ENCODE measurements around the gene SPAAR.
"Not testable (repeated sequence)": the region's sequence is repeated elsewhere in the genome, so short reads cannot be mapped to it uniquely, and the experiment has no call there.

SPAAR gene

GRCh38 chr9:35899021-35899420 is 10.3 kb upstream of the SPAAR start:
- in situ Hi-C loops (cut with MboI; ENCODE audit: low sequenced_read_pairs) = loop anchor here (25.0 kb wide), 1 partner anchor 112 kb away; the partner anchor contains the start of gene NPR2

- in situ Hi-C loops (cut with MboI; ENCODE audit: low sequenced_read_pairs) = no loop called here
Measured at GRCh38 chr9:35903049-35903448, 6.2 kb upstream of the SPAAR start.

- in situ Hi-C loops (cut with MboI; ENCODE audit: low sequenced_read_pairs) = no loop called here
Measured at GRCh38 chr9:35904338-35904737, 5.0 kb upstream of the SPAAR start.

DNA sequence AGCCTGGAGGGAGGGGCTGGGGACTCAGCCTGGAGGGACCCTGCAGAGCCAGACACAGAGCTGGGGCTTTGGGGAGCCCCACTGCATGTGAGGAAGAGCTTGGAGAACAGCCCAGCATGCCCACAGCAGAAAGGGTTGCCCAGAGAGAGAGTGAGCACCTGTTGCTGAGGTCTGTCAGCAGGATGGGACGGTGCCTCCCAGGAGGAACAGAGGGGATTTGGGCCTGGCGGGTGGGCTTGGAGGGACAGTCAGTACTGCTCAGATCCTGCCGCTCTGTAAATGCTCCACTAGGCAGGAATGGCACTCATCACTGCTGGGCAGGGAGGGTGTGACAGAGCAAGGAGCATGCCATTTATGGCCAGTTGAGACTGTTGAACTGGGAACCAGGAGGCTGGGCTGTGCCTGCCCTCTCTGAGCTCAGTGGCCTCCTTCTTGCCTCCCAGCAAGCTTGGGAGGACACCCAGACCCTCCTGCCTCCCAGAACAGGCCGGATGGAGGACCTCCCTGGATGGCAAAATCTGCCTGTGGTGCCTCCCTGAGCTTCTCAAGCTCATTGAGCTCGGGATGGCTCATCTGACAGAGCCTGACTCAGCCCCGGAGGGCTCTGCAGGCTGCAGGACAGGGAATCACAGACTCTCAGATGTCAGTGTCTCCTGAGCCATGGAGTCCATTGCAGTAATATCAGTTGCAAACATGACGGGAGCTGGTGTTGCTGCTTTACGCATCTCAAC is 4.1 kb upstream of the SPAAR start:
- in situ Hi-C loops (cut with MboI; ENCODE audit: low sequenced_read_pairs) = no loop called here

GRCh38 chr9:35905912-35906679 is 3.2 kb upstream of the SPAAR start, which contains the start of gene HRCT1:
HRCT1 (plus strand) TSS chr9:35906202; CDS start chr9:35906288, 86 bp downstream.
- in situ Hi-C loops (cut with MboI; ENCODE audit: low sequenced_read_pairs) = no loop called here

DNA sequence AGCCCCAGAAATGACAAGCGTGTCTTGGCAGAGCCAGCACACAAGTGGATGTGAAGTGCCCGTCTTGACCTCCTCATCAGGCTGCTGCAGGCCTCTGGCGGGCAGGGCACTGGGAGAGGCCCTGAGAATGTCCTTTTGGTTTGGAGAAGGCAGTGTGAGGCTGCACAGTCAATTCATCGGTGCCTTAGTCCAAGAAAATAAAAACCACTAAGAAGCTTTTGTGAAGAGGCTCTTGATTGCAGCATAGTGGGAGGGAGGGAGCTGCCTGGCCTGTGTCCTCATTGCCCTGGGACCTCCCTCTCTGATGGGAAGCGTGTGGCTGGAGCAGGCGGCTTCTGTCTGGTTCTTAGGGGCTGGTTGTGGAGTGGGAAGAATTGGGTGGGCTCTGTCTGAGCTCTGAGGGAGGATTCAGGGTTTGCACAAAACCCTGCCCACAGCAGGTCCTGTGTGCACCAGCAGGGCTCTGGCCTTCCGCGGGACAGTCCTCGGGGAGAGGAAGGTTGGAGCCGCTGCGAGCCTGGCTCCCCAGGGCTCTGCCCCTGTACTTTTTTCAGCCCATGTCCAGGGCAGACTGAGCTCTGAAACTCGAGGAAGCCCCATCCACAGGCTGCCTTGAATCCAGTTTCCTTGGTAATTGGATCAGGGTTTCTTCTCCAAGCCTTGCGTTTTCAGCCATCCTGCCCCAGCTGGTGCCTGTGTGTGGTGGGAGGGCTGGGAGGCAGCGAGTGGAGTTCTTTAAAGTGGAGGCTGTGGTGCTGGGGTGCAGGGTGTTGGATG is 2.2 kb upstream of the SPAAR start:
- in situ Hi-C loops (cut with MboI; ENCODE audit: low sequenced_read_pairs) = no loop called here

GRCh38 chr9:35907711-35908503 is 1.4 kb upstream of the SPAAR start:
- in situ Hi-C loops (cut with MboI; ENCODE audit: low sequenced_read_pairs) = no loop called here

- in situ Hi-C loops (cut with MboI; ENCODE audit: low sequenced_read_pairs) = no loop called here
Measured at GRCh38 chr9:35908504-35909125, 675 bp upstream of the SPAAR start.

GRCh38 chr9:35909687-35910612 is 660 bp downstream of the SPAAR start:
- in situ Hi-C loops (cut with MboI; ENCODE audit: low sequenced_read_pairs) = no loop called here

DNA sequence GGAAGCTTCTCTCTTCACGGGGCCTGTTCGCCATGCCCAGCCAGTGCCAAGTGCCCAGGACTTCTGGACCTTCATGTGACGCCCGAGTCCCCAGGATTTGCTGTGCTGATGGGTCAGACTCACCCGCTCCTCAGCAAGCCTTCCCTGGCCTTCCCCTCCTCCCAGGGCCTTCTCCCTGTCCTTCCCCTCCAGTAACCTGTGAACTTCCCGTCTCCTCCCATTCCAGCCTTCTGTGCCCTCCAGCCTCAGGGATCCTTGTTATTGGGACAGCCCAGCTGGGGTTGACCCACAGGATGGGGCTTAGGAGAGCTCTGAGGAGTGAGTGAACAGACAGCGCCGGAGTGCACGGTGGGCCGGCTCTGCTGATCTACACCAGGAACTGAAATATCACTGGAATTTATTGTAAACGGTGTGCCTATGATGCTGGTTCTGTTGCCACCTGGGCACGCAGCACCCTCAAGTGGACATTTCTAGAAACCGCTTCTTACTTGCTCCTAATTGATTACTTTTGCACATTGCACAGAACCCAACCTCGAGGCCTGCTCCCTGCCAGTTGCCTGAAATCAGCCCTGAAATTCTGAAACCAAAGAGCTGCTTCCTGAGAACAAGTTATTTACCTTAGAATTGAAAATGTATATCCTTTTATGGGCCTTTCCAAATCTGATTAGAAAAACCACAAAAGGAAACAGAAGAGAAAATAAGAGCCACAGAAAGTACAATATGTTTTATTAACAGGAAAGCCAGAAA is 1.5 kb downstream of the SPAAR start:
- in situ Hi-C loops (cut with MboI; ENCODE audit: low sequenced_read_pairs) = no loop called here

GRCh38 chr9:35911690-35912089 is 2.4 kb downstream of the SPAAR start:
- in situ Hi-C loops (cut with MboI; ENCODE audit: low sequenced_read_pairs) = no loop called here

- in situ Hi-C loops (cut with MboI; ENCODE audit: low sequenced_read_pairs) = no loop called here
Measured at GRCh38 chr9:35912791-35913400, 3.6 kb downstream of the SPAAR start.

DNA sequence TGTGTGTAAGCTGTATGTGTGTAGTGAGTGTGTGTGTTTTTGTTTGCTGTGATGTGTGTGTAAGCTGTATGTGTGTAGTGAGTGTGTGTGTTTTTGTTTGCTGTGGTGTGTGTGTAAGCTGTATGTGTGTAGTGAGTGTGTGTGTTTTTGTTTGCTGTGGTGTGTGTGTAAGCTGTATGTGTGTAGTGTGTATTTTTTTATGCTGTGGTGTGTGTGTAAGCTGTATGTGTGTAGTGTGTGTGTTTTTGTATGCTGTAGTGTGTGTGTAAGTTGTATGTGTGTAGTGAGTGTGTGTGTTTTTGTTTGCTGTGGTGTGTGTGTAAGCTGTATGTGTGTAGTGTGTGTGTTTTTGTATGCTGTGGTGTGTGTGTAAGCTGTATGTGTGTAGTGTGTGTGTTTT is 4.1 kb downstream of the SPAAR start:
- in situ Hi-C loops (cut with MboI; ENCODE audit: low sequenced_read_pairs) = not testable (repeated sequence)

- in situ Hi-C loops (cut with MboI; ENCODE audit: low sequenced_read_pairs) = no loop called here
Measured at GRCh38 chr9:35914301-35914807, 5.1 kb downstream of the SPAAR start.

- in situ Hi-C loops (cut with MboI; ENCODE audit: low sequenced_read_pairs) = no loop called here
Measured at GRCh38 chr9:35915681-35916294, 6.5 kb downstream of the SPAAR start.

- in situ Hi-C loops (cut with MboI; ENCODE audit: low sequenced_read_pairs) = no loop called here
Measured at GRCh38 chr9:35917261-35917660, 8.0 kb downstream of the SPAAR start.

GRCh38 chr9:35918780-35919179 is 9.5 kb downstream of the SPAAR start:
- in situ Hi-C loops (cut with MboI; ENCODE audit: low sequenced_read_pairs) = no loop called here
